Inferior parietal cortex (tissue), 1 donor: Measurements from ENCODE around the gene ZDHHC17.
"Not testable (repeated sequence)": the region's sequence is repeated elsewhere in the genome, so short reads cannot be mapped to it uniquely, and the experiment has no call there.

Experiments used
- DNase-seq: peaks from one replicate; pipeline ENCODE4 v3.0.0-alpha.2; 2016; ENCODE audit errors: extremely low spot score

The ZDHHC17 gene, protein sequence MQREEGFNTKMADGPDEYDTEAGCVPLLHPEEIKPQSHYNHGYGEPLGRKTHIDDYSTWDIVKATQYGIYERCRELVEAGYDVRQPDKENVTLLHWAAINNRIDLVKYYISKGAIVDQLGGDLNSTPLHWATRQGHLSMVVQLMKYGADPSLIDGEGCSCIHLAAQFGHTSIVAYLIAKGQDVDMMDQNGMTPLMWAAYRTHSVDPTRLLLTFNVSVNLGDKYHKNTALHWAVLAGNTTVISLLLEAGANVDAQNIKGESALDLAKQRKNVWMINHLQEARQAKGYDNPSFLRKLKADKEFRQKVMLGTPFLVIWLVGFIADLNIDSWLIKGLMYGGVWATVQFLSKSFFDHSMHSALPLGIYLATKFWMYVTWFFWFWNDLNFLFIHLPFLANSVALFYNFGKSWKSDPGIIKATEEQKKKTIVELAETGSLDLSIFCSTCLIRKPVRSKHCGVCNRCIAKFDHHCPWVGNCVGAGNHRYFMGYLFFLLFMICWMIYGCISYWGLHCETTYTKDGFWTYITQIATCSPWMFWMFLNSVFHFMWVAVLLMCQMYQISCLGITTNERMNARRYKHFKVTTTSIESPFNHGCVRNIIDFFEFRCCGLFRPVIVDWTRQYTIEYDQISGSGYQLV

DNA sequence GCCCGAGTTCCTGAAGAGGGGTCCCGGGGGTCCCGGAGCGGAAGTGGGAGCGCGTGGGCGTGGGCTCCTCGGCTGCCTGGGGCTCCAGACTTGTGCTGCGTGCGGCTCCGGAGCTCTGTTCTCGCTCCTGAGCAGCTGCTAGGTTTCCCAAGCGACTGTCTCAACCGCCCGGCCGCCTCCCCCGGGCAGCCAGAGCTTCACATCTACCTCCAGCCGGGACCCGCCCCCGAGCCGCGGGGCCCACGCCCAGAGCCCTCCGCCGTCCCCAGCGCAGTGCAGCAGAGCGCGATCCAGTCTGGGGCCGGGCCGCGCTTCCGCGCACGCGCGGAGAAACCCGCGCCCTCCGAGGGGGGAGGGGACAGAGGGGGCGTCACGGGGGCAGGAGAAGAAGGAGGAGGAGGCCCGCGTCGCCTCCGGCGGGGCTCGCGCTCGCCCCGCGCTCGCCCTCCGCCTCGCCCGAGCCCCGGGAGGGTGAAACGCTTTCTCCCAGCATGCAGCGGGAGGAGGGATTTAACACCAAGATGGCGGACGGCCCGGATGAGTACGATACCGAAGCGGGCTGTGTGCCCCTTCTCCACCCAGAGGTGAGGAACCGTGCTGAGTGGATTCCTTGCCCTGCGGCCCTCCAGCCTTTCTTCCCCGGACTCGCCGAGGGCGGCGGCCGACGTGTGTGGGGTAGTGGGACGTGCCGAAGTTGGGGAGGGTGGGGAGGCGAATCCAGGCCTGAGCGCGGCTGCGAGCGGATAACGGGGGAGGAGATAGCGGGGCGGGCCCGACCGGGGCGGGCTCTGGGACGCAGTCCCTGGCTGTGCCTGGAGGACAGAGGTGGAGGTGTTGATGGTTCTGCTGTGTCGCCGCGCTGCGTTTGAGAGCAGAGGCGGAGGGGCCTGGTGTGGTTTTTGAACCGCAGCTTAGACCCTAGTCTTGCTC is at the start of gene ZDHHC17:
Gene ZDHHC17 (plus strand): TSS at position 370 of the 930 bp plus-strand sequence. CDS start 122 bp downstream, at position 492.
- peak; percentile 91 for DNase-seq

DNA sequence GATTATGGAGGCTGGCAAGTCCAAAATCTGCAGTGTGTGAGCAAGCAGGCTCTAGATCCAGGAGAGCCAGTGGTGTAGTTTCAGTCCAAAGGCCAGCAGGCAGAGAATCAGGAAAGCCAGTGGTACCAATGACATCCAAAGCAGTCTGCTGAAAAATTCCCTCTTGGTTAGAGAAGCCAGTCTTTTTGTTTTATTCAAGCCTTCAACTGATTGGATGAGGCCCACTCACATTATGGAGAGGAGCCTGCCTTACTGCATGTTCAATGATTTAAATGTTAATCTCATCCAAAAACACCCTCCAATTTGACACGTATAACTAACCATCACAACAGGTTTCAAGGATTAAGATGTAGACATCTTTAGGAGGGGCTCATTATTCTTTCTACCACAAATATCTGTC is 49.5 kb upstream of the ZDHHC17 start:
- DNase-seq, result no peak

DNA sequence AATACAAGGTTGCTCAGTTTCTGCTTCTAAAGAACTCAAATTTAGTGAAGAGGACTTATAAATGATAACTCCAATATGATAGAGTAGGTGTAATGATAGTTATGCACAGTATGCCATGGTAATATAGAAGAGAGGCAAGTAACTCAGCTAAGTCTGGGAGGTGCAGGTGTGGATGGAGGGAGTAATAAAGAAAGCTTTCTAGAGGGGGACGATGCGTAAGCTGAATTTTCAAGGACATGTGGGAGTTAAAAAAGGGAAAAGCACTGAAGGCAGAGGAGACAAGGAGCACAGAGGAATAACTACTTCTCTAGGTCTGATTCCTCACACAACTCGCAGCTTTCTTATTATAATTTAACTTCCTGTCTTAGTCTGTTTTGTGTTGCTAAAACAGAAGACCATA is 49.1 kb upstream of the ZDHHC17 start:
- DNase-seq, result no peak

DNA sequence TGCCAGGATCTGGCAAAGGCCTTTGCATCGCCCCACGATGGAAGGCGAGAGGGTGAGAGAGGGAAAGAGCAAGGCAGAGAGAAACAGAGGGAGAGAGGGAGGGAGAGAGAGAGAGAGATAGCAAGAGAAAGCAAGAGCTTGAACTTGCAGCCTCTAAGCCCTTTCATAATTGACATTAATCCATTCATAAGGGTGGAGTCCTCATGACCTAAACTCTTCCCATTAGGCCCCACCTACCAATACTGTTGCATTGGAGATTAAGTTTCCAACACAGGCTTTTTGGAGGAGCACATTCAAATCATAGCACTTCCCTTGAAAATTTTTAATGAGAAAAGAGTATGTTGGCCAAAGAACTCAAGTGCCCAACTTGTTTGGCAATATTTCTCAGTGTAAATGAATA is 48.6 kb upstream of the ZDHHC17 start:
- DNase-seq, result no peak

DNA sequence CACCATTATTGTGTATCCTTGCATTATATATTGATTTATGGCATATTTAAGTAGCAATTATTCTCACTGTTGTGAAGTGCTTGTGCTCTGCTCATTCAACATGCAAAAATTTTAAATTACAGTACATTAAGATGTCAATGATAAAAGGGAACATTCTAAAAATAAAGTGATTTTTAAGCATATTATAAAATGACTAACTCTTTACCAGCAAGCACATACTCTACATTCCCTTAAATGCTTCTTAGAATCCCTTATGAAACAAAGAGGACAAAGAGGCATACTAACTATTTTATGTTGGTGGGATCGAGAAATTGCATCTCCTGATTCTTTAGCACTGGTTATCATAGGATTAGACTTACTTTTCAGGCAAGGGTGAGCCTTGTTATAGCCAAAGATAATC is 46.6 kb upstream of the ZDHHC17 start:
- DNase-seq, result no peak

DNA sequence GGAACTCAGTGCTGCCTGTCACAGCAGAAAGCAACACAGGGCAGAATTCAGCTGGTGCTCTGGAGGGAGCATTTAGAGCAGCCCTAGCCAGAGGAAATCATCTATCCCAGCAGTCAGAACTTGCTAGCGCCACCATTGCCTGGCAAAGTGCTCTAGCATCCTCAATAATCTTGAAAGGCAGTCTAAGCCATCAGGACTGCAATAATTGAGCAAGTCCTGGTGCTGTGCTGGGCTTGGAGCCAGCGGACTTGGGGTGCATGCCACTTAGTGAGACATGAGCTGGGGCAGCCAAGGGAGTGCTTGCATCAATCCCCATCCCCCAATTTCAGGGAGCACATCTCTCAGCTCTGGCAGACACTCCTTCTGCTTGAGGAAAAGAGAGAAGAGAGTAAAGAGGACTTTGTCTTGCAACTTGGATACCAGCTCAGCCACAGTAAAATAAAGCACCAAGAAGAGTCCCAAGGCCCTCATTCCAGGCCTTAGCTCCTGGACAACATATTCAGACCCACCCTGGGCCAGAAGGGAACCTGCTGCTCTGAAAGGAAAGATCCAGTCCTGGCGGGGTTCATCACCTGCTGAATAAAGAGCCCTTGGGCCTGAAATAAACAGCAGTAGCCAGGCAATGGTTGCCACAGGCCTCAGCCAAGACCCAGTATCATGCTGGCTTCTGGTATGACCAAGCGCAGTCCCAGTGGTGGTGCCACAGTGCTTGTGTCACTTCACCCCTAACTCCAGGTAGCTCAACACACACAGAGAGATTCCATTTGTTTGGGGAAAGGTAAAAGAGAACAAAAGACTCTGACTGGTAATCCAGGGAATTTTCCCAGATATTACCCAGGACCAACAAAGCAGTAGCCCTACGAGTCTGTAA is 44.5 kb upstream of the ZDHHC17 start:
- DNase-seq, result no peak

DNA sequence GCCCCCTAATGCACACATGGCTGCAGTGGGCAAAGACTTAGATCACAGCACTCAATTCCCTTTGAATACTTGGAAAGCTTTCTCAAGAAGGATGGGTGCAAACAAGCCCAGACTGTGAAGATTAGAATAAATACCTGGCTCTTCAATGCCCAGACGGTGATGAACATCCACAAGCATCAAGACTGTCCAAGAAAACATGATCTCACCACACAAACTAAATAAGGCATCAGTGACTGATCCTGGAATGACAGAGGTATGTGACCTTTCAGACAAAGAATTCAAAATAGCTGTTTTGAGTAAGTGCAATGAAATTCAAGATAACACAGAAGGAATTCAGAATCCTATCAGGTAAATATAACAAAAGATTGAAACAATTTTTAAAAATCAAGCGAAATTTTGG is 43.8 kb upstream of the ZDHHC17 start:
- no peak for DNase-seq

DNA sequence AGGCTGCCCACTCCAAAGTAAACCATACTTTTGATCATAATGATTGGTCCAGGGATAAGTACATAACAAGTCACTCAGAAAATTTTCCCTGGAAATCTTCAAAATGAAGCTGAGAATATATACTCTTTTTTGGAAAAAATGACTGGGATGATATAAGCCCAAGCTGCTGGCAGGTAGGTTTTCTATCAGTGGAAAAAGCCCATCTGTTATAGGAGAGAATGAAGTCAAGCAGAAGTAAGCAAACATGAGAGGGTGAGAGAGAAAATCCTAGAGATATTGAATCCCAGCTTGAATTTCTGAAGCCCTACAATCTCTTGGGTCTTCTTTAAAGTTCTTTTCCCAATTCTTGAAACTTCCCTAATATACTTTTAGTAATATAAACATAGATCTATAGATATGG is 37.3 kb upstream of the ZDHHC17 start:
- no peak for DNase-seq

DNA sequence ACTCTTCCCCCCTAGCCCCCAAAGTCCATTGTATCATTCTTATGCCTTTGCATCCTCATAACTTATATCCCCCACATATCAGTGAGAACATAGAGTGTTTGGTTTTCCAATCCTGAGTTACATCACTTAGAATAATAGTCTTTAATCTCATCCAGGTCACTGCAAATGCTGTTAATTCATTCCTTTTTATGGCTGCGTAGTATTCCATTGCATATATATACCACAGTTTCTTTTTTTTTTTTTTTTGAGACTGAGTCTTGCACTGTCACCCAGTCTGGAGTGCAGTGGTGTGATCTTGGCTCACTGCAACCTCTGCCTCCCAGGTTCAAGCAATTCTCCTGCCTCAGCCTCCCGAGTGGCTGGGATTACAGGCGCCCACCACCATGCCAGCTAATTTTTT is 31.7 kb upstream of the ZDHHC17 start:
- not testable (repeated sequence) for DNase-seq

DNA sequence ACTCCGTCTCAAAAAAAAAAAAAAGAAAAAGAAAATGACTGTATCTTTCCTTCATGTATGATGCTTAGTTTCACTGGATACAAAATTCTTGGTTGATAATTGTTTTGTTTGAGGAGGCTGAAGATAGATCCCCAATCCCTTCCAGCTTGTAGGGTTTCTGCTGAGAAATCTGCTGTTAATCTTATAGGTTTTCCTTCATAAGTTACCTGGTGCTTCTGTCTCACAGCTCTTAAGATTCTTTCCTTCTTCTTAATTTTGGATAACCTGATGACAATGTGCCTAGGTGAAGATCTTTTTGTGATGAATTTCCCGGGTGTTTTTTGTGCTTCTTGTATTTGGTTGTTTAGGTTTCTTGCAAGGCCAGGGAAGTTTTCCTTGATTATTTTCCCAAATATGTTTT is 26.2 kb upstream of the ZDHHC17 start:
- not testable (repeated sequence) for DNase-seq

DNA sequence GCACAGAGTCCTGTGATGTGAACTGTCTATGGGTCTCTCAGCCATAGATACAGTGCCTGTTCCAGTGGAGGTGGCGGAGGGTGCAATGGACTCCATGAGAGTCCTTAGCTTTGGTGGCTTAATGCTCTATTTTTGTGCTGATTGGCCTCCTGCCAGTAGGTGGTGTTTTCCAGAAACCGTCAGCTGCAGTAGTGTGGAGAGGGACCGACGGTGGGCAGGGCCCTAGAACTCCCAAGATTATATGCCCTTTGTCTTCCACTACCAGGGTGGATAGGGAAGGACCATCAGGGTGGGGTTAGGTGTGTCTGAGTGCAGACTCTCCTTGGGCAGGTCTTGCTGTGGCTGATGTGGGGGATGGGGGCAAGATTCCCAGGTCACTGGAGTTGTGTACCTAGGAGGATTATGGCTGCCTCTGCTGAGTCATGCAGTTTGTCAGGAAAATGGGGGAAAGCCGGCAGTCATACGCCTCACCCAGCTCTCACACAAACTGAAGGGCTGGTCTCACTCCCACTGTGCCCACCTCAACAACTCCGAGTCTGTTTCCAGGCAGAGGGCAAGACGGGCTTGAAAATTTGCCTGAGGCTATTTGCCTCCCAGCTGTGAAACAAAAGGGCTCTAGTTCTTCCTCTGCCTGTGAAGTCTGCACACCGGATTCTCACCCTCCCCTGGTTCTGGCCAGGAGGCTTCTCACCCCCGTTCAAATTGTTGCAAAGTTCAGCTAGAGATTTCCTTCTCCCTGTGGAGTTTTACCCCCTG is 24.9 kb upstream of the ZDHHC17 start:
- no peak for DNase-seq

DNA sequence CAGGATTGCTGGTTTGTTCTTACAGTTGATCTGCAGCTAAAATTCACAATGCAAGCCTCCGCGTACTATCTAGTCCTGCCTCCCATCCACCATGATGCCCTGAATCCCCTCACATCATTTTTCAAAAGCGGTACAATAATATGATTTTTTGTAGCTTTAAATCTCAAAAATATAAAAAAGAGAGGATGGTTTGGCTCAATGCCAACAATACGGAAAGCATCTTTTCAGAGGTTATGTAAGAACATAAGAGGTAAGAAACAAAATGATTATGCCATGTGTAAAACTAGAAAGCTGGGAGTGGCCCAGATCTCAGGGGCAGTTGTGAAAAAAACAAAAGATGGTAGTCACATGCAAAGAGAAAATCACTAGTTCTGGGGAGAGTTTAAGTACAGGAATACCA is 24.0 kb upstream of the ZDHHC17 start:
- DNase-seq, result no peak

DNA sequence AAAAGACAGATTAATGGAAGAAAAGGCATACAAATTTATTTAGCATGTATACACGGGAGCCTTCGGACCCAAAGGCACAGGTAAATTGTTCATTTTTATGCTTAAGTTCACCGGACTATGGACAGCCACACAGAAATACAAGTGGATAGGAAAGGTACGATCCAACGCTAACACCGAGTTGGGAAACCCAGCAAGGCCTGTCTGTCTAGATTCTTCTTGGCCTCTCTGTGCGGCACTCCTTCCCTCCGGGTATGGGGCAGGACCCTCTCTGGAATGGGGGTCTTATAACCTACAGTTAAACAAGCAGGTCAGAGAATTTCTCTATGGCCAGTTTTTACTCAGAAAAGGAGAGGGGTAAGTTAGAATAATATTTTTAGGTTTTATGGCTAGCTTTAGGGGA is 23.4 kb upstream of the ZDHHC17 start:
- no peak for DNase-seq

DNA sequence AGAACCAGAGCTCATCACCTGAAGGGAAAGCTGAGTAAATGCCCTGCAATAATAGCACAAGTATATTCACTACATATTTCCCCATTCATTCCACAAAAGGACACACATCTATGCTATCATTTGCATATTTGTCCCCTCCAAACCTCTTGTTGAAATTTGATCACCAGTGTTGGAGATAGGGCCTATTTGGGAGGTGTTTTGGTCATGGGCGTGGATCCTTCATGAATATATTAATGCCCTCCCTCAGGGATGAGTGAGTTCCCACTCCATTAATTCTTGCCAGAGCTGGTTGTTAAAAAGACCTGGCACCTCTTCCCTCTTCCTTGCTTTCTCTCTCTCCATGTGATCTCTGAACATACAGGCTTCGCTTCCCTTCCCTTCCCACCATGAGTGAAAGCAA is 18.6 kb upstream of the ZDHHC17 start:
- no peak for DNase-seq

DNA sequence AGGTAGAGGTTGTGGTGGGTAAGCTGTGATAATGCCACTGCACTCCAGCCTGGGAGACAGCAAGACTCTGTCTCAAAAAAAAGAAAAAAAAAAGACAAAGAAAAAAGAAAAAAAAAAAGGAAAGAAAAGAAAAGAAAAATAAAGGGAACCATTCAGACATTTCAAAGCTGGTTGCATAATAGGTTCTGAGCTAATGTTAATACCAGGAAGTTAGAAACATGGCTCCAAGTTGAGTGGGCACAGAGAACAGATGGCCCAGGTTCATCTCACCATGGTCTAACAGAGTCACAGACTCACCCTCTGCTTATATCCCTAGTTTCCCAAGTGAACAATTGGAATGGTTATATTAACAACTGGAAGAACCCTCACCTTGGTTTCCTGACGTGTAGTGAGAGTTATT is 17.4 kb upstream of the ZDHHC17 start:
- DNase-seq, result no peak

DNA sequence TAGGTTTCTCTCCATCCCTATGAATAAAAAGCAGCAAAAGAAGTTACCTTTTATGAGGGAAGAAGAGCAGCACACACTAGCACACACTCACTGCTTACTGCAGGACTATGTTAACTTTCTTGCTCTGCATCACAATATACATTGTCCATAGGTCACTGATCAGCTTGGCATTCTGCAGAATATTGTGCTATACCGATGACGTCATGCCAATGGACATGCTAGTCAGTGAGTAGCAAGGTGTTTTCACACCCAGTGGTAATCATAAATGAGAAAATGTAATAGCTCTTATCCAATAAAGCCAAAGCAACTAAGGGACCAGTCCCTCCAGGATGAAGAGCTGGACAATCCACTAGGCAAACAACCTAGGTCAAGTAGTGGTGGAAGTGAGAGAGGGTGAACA is 16.7 kb upstream of the ZDHHC17 start:
- DNase-seq, result no peak

DNA sequence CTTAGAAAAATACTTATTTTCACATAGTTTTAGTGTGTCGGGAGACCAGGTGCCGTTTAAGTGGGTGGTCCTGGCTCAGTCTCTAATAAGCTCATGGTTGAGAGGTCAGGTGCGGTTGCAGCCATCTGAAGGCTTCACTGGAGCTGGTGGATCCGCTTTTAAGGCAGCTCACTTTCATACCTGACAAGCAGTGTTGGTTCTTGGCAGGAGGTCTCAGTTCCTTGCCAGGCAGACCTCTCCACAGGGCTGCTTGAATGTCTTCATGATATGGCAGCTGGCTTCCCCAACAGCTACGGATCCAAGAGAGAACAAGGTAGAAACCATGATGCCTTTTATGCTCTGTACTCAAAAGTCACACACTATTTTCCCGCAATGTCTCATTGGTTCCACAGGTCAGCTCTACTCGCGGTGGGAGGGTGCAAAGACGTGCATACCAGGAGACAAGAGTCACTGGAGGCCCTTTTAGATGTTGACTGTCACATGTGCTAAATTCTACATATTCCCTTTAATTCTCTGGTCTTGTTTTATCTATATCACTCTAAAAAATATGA is 8.0 kb upstream of the ZDHHC17 start:
- no peak for DNase-seq

DNA sequence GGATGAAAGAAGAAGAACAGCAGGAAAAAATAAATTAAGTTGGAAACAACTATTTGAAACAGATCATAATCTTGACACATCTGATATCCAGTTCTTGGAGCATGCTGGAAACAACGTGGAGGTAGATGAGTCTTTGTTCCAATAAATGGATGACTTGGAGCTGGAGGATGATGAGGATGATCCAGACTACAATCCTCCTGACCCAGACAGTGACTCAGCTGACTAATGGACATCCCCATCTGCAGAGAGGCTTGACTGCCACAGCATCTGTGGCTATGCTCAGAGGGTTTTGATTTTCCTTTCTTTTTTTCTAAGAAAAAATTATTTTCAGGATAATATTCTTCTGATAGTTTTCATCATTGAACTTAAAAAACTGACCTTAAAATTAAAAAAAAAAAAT is 6.2 kb upstream of the ZDHHC17 start:
- DNase-seq, result no peak

DNA sequence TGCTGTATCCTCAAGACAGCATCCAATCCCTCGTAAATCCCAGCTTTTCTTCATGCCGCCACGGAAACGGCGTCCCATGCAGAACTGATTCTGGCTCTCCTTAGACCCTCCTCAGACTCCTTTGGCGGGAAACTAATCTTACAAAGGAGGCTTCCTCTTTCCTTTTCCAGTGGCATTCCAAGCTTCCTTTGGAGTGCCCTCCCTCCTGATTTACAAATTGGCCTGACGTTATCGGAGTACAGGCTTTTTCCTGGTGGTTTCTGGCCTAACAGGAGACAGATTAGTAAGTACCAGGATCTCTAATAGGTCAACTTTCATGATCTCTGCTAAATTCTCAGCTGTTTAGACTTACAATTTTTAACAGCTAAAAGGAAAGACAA is 1.3 kb upstream of the ZDHHC17 start:
- no peak for DNase-seq

DNA sequence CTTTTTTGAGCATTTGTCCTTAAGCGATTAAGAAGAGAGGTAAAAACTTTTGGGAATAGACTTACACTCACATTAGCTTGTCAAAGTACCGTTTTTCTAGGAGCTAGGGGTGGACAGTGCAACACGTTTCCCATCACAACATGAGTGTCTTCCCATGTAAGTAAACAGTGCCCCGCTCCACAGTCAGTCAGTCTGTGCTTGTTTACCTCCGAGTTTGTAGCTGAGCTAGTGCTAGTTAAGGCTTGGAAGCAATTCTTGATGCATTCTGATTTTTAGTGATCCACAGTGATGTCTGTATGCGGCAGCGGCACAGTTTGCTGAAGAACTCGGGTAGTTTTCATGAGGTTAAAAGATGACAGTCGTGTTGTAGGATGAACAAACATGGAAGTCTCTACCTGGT is 941 bp downstream of the ZDHHC17 start:
- peak; percentile 57 for DNase-seq
